D341Med (cell line): ENCODE data around the gene CACNA2D2.
A peak's percentile ranks its signal among the peaks of the same experiment; 100 is the strongest.

Experiments used
- DNase-seq: peaks from one replicate; pipeline ENCODE4 v3.0.0; 2012; ENCODE audit warnings: low spot score

CACNA2D2 gene

GRCh38 chr3:50503504-50504342 lies at the start of gene CACNA2D2:
Gene CACNA2D2, minus strand, starts transcription at chr3:50503634. Its CDS starts 211 bp downstream, at chr3:50503423.
- peak; percentile 91 for DNase-seq

GRCh38 chr3:50552598-50552997 lies 49.2 kb upstream of the CACNA2D2 start:
- no peak for DNase-seq

DNA sequence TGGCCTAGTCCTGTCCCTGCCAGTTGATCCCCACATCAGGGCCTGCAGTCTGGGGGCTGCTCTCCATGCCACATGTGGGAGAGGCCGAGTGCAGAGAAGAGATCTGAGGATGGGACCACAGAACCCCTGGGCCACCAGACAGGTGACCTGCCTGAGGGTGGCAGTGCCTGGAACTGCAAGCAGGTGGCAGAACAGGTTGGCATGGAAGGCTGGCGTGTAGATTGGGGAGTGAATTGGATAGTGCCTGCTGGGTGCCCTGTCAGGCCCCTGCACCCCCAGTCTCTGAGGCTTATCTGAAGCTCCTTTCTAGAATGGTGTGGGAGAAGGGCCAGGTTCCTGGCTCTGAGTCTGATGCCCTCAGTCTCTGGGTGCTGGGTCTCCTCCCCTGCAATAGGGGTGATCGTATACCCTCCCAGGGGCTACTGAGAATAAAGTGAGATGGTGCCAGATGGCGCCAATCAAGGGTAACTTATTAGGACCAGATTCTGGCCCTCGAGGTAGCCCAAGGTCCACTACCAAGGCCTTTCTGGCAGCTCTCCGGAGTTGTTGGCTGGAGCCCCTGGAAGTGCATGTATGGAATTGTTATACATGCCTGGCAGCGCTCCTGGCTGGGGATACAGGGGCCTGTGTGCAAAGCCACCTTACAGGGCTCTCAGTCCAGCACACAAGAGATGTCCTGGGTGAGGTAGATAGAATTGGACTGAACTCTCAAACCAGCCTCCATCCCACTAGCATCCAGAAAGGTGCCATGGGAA lies 48.4 kb upstream of the CACNA2D2 start:
- DNase-seq, result no peak

DNA sequence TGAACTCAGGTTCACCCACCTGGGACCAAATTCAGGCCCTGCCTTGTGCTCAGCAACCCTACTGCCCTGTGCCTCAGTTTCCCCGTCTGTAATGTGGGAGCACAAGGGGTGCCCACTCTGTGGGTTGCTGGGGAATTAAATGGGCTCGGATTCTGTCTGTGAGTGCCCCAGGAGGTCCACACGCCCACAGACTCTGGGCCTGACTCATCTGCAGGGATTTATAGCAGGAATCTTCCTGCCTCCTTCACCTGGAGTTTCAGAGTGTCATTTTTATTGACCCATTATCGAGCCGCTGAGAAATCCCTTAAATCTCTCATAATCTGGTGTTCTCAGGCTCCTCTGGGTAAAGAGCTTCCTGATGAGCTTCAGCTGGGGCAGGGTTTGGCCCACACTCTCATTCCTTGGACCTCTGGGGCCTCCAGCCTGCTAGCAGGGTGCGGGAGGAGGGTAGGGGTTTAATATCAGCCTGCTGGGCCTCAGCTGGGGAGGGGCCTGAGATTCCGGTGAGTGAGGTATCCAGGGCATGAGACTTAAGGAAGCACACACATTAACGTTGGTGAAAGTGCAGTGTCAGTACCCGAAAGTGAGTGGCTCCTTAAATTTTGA lies 47.7 kb upstream of the CACNA2D2 start:
- DNase-seq, result no peak

DNA sequence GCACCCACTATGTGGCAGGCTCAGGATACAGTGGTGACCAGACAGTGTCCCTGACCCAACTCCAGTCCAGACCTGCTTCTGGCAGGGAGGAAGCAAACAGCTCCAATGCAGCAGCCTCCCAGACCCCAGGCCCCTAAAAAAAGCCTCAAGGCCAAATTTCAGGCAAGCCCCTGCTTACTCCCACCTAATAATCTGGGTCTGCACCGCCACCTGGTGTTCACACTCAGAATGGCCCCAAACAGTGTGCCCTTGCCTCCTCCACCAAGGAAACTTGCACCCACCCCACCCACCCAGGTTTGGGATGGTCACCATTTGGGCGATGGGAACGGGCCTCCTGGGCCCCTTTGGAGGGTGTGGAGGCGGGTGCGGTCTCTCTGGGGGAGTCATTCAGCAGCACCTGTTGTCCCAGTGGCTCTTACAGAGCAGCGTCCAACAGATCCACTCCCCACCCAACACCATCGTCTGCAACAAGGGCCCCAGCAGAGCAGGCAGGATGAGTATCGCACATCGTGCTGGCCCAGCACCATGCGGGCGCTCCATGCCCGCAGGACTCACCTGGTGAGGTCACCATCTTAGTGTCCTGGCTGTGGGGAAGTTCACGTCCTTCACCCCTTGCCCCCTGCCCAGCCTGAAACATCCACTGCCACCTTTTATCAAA lies 46.8 kb upstream of the CACNA2D2 start:
- DNase-seq, result peak; percentile 85

DNA sequence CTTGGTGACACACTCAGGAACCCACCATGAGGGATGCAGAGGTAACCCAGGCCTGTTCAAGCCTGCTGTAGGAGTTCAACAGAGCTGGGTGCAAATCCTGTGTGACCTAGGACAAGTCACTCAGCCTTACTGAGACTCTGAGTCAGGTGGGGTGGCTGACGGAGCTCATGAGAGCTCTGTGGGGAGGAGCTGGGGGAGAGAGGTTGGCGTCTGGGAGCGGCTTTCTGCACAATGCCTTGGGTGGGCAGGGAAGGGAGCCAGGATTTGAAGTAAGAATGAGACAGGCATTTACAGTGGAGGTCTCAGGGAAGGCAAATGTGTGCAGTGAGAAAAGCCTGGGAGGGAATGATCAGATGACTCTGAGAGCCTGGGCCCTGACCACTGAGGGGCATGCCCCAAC lies 45.8 kb upstream of the CACNA2D2 start:
- DNase-seq, result no peak

- DNase-seq, result no peak
Observed at GRCh38 chr3:50545781-50546180, 42.3 kb upstream of the CACNA2D2 start.

GRCh38 chr3:50542177-50543034 lies 39.0 kb upstream of the CACNA2D2 start:
- DNase-seq, result peak; percentile 84

- DNase-seq, result no peak
Observed at GRCh38 chr3:50539356-50540286, 36.2 kb upstream of the CACNA2D2 start.

DNA sequence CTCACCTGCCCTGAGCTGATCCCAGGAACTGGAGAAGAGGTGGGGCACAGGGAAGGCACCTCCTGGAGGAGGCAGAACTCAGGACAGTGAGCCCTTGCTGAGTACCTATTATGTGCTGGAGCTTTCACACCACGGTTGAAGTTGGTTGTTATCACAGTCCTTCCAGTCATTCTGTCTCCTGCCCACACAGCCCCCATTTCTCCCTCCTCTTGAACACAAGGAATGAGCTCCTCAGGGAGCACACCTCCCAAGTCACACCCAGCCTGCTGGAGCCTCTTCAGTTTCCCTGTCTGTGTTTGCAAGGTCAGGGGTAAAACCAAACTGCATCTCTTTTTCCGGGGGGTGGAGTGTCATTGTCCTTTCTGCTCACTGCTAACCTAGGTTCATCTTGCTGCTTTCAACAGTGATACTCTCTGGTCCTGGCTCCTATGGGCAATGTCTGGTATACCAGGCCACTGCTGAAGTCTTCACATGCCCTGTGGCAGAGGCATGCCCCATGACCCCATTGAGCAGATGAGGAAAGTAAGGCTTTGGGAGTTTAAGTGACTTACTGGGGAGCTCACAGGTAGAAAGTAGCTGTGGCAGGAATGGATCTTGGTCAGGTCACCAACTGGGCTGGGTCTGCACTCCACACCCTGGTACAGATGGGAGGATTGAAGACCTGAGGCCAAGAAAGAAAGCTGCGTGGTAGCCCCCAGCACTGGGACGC lies 34.1 kb upstream of the CACNA2D2 start:
- DNase-seq, result no peak

GRCh38 chr3:50536471-50537180 lies 33.2 kb upstream of the CACNA2D2 start:
- DNase-seq, result no peak

DNA sequence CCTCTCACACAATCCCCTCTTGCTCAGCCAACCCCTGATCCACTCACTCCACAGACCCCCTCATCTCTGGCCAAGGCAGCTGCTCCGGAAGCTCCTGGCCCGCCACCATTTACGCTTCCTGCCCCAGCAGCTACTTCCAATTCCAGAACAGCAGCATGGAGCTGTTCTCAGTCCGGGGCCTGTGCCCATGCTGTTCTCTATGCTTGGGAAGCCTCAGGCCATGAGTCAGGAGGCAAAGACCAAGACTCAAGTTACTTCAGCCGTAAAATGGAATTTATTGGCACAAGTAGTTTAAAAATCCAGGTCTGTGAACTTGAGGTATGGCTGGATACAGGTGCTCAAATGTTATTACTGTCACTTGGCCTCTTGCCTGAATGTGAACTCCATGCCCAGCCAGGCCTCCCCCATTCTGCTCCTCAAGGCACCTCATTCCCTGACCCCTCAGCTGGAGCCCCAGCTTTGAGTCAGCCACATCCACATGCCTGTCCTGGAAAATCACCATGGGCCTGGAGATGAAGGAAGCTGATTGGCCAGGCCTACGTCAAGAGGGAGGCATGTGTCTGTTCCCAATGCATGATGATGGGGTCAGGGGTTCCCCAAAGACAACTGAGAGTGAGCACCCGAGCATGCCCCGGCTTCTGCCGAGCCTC lies 31.4 kb upstream of the CACNA2D2 start:
- no peak for DNase-seq

DNA sequence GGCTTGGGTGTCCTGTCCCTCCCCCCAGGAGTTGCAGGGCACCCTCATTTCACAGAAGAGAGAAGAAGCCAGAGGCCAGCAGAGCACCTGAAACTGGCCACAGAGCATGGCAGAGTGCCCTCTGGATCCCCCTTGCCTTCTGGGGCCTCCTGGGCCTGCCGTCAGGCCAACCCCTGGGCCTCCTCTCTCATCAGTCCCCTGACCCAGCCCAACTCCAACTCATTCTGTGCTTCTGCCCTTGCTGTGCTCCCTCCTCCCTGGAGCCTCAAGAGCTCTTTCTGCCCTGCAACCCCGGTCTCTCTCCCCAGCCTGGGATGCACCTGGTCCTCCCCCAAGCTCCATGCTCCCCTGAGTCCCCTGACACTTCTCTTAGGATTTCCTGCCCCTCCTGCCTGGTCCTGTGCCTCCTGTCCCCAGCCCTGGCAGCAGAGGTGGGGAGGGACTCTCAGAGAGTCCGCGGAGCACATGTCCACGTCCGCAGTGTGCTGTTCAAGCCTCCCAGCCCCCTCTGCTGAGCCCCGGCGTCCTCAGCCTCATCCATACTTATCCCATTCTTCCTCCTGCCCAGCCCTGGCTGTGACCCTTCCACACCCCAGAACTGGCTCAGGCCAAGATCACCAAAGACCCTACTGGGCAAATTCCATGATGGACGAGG lies 30.5 kb upstream of the CACNA2D2 start:
- DNase-seq, result no peak

GRCh38 chr3:50533316-50533715 lies 29.9 kb upstream of the CACNA2D2 start:
- DNase-seq, result no peak

DNA sequence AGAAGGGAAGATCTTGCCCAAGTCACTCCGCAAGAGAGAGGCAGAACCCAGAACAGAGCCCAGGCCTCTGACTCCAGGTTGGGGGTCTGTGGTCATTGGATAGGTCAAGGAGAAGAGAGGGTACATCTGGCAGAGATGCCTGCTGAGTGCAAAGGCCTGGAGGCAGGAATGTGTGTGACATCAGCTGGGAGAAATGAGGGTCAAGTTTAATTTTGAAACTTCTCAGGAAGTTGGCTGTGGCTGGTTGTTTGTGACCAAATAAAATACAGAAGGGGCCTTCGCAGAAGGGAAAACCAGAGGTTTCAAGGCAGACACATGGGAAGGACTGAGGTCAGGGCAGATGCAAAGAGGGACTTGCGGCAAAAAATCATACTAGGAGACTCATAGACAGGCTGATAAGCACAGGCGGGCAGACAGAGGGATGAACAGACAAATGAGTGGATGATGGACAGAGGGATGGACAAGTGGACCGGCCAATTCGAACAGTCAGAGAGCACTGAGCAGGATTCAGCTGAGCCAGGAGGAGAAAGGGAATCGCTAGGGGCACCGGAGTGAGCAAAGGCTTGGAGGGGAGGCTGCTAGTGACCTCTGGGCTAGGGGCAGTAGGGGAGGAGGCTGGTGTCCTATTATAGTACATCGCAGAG lies 28.8 kb upstream of the CACNA2D2 start:
- DNase-seq, result no peak

GRCh38 chr3:50531201-50531600 lies 27.8 kb upstream of the CACNA2D2 start:
- DNase-seq, result no peak
